ENCODE measurements around the gene C16orf95.
"Not testable (repeated sequence)": the region's sequence is repeated elsewhere in the genome, so short reads cannot be mapped to it uniquely, and the experiment has no call there.

C16orf95 gene

GRCh38 chr16:87286839-87287626, 30.2 kb downstream of the C16orf95 start:
- no peak for DNase-seq (ENCODE audit: low read depth)

- no peak for DNase-seq (ENCODE audit: low read depth)
Measured at GRCh38 chr16:87284183-87284582, 33.0 kb downstream of the C16orf95 start.

GRCh38 chr16:87279094-87279658, 38.0 kb downstream of the C16orf95 start:
- DNase-seq (ENCODE audit: low read depth), result no peak

DNA sequence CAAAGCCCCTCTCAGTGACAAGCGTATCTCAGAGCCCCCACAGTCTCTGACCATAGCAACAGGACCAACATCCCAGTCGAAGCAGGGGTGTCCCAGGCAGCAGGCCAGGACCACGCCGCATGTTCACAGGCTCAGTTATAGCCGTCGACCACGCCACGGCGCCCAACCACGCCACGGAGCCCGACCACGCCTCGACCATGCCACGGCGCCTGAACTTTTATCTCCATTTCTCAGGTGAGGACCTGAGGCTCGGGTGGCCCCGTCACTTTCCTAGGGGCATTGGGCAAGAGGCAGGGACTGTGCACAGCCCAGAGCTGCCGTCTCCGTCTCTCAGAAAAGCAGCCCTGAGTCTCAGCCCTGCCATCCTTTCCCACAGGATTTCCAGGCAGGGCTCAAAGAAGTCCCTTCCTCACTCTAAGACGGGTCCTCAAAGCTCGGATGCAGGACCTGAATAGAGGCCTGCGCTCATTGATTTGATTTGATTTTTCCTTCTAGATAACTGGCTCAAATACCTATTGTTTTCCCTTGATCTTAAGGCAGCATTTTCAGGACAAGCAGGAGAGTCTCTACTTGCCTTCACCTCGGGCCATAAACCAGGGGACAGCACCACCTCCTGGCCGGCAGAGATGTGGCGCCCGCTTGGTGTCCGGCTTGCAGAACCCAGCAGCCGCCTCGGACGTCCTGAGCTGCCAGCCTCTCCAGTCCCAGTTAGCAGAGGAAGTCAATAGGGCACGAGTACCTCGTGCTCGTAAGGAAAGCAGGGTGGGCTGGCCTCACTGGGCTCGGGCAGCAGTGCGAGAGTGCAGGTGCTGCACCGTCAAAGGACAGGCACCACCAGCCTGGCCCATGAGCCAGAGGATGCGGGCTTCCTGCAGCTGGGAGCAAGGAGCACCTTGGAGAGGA, 38.8 kb downstream of the C16orf95 start:
- peak; percentile 70 for DNase-seq (ENCODE audit: low read depth)

DNA sequence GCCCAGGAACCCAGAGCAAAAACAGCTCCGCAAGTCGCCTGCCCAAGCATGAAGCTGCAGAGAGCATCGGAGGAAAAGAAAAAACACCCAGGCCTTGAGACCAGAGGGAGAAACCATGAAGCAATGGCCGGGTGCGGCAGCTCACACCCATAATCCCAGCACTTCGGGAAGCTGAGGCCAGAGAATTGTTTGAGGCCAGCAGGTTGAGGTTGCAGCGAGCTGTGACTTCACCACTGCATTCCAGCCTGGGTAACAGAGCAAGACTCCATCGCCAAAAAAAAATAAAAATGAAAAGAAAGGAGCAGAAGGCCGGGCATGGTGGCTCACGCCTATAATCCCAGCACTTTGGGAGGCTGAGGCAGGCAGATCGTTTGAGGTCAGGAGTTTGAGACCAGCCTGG, 40.3 kb downstream of the C16orf95 start:
- no peak for DNase-seq (ENCODE audit: low read depth)

GRCh38 chr16:87276091-87276701, 41.0 kb downstream of the C16orf95 start:
- no peak for DNase-seq (ENCODE audit: low read depth)

DNA sequence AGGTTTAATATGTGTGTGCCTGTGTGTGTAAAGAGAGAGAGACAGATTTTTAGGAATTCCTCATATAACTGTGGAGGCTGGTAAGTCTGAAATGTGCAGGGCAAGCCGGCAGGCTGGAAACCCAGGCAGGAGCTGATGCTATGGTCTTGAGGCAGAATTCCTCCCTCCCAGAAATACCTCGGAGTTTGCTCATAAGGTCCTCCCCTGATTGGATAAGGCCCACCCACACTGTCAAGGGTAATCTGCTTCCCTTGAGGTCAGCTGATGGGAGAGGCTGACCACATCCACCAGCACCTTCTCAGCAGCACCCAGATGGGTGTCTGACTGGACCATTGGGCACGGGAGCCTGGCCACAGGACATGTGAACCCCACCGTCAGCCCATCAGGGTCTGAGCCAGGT, 42.4 kb downstream of the C16orf95 start:
- DNase-seq (ENCODE audit: low read depth), result no peak

- DNase-seq (ENCODE audit: low read depth), result no peak
Measured at GRCh38 chr16:87273471-87274030, 43.6 kb downstream of the C16orf95 start.

- DNase-seq (ENCODE audit: low read depth), result no peak
Measured at GRCh38 chr16:87271256-87271655, 45.9 kb downstream of the C16orf95 start.

DNA sequence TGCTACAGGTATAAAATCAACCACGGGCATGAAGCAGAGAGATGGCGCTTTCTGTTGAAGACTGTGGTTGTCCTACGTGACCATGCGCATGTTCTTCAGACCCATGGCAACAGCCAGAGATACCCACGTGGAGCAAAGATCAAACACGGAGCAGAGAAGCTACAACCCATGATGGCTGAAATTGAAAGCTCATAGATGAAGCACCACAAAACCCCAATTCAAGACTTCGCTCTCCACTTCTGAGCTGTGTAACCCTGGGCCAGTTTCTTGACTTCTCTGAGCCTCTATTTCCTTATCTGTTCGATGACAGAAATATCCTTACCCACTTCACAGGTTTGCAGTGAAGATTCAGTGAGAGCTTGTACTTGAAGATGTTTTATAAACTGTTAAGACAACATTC, 49.6 kb downstream of the C16orf95 start:
- DNase-seq (ENCODE audit: low read depth), result no peak

- DNase-seq (ENCODE audit: low read depth), result no peak
Measured at GRCh38 chr16:87266846-87267245, 50.3 kb downstream of the C16orf95 start.

DNA sequence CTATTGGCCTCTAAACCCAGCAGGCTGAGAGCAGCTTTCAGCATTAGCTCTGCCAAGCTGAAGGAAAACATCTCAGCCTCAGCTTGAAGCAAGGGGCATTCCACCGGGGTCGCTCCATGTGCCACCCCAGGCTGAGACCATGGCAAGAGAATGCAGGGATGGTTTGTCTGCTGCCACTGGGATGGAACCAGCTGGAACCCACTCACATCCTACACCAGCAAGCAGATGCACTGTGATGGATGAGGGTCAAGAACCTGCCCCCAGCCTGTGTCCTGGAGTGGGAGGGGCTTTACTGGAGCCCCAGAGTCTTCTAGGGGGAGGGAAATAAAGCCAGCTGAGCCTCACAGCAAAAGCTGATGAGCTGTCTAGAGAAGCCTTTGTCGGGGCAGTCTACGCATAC, 51.9 kb downstream of the C16orf95 start:
- DNase-seq (ENCODE audit: low read depth), result no peak

GRCh38 chr16:87264634-87265033, 52.6 kb downstream of the C16orf95 start:
- DNase-seq (ENCODE audit: low read depth), result no peak

GRCh38 chr16:87263418-87264052, 53.7 kb downstream of the C16orf95 start:
- no peak for DNase-seq (ENCODE audit: low read depth)

DNA sequence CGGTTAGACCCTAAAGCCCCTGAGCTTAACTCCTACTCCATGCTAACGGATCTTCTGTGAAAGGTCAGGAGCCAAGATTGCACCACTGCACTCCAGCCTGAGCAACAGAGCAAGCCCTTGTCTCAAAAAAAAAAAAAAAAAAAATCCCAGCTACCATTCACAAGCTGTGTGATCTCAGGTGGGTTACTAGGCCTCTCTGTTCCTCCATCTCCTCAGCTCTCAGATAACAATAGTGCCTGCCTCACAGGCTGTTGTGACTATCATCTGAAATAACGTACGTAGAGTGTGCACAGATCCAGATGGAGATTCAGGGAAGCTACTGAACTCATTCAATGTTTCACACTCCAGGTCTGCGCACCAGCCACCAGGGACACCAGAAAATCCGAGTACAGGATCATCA, 57.8 kb downstream of the C16orf95 start:
- DNase-seq (ENCODE audit: low read depth), result no peak

DNA sequence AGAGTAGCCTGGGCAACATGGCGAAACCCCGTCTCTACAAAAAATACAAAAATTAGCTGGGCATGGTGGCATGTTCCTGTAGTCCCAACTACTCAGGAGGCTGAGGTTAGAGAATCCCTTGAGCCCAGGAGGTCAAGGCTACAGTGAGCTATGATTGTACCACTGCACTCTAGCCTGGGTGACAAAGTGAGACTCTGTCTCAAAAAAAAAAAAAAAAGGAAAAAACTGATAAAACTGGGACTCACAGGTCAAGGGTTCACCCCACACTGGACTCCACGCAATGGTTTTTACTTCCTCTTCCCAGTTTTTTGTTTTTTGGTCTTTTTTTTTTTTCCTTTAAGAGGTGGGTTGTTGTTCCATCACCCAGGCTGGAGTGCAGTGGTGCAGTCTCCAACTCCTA, 58.5 kb downstream of the C16orf95 start:
- not testable (repeated sequence) for DNase-seq (ENCODE audit: low read depth)

DNA sequence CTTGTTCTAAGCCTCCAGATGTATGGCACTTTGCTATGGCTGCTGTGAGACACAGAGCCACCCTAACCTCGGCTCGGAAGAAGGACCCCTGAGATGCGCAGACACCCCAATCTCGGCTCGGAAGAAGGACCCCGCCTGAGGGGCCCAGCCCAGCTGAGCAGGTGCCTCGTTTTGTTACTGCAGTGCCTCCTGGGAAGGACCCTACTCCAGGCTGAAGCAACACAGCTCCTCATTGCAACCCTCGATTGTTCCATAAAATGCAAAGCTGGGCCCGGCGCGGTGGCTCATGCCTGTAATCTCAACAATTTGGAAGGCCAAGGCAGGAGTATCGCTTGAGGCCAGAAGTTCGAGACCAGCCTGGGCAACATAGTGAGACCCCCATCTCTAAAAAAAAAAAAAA, 61.3 kb downstream of the C16orf95 start:
- no peak for DNase-seq (ENCODE audit: low read depth)

DNA sequence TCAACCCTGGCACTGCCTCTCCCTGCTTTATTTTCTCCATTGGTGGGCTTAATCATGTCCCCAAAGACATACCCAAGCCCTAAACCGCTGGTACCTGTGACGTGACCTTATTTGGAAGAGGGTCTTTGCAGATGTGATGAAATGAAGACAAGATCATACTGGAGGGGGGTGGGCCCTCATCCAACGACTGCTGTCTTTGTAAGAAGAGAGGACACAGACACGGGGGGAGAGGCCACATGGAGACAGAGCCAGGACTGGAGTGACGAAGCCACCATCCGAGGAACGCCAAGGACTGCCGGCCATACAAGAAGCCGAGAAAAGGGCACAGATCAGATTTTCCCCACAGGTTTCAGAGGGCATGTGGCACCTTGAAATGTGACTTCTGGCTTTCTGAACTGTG, 62.5 kb downstream of the C16orf95 start:
- DNase-seq (ENCODE audit: low read depth), result no peak

- no peak for DNase-seq (ENCODE audit: low read depth)
Measured at GRCh38 chr16:87254296-87254695, 62.9 kb downstream of the C16orf95 start.

DNA sequence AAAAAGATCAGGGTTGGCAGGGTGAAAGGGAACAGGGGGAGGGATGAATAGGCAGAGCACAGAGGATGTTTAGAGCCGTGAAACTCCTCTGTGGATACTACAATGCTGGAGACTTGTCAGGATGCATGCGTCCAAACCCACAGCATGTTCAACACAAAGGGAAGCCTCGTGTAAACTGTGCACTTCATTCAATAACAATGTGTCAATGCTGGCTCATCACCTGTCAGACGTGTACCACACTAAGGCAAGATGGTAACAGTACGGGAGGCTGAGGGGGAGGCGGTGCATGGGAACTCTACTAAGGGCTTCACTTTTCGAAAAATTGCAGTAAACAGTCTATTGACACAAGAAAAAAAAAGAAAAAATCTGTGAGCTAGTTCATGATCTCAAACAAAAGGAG, 63.7 kb downstream of the C16orf95 start:
- no peak for DNase-seq (ENCODE audit: low read depth)

All from fibroblast of the conjunctiva (primary cell).